H1 (cell line): ENCODE results near the gene CWF19L1.

Experiments used
- CBX8 ChIP-seq: fragments of 300-800, 300-1000 bp; sonication (generic); IDR thresholded peaks from 2 replicates; pipeline ENCODE4 v1.7.1; 2016; ENCODE audit warnings: low read depth, low read length, borderline replicate concordance
- CHD1 ChIP-seq: IDR thresholded peaks from 2 replicates; pipeline ENCODE4 v1.6.1; 2012; ENCODE audit warnings: low read depth, low read length, improper control_type of control experiment
- EP300 ChIP-seq, 2 experiments: IDR thresholded peaks; 1 replicate in 1 of 2; 2 replicates in 1 of 2; pipeline ENCODE4 v1.6.1; 2011 to 2012; ENCODE audit warnings: low read depth in 2 of 2, low read length in 2 of 2, mild to moderate bottlenecking in 2 of 2, borderline replicate concordance in 1 of 2, inconsistent platforms in 1 of 2, moderate library complexity in 1 of 2
- EZH2 ChIP-seq: fragments of 200-600 bp; sonication (generic); IDR thresholded peaks from 2 replicates; pipeline ENCODE4 v1.7.1; 2012; ENCODE audit warnings: low read depth, mild to moderate bottlenecking, moderate library complexity, low read length, inconsistent platforms; ENCODE audit not compliant: severe bottlenecking
- FOSL1 ChIP-seq: IDR thresholded peaks from 2 replicates; pipeline ENCODE4 v1.6.1; 2011; ENCODE audit warnings: mild to moderate bottlenecking, low read depth, low read length, moderate library complexity; ENCODE audit not compliant: insufficient read depth
- JUN ChIP-seq: IDR thresholded peaks from 2 replicates; pipeline ENCODE4 v1.6.1; 2011; ENCODE audit warnings: low read depth, mild to moderate bottlenecking, improper control_type of control experiment, low read length
- POLR2A ChIP-seq, 2 experiments: IDR thresholded peaks; 1 replicate in 1 of 2; 2 replicates in 1 of 2; pipeline ENCODE4 v1.6.1; 2011; ENCODE audit warnings: low read depth in 2 of 2, low read length in 2 of 2, mild to moderate bottlenecking in 2 of 2; ENCODE audit errors: control extremely low read depth in 1 of 2
- RNF2 ChIP-seq: fragments of 200-900, 300-1000 bp; sonication (generic); IDR thresholded peaks from 2 replicates; pipeline ENCODE4 v1.7.1; 2016; ENCODE audit warnings: borderline replicate concordance, low read depth, mild to moderate bottlenecking, antibody characterized with exemption, low read length; ENCODE audit not compliant: poor library complexity, severe bottlenecking; ENCODE audit errors: missing control alignments
- SIN3A ChIP-seq, 2 experiments: IDR thresholded peaks in 1 of 2; conservative IDR thresholded peaks in 1 of 2; 2 replicates each; pipeline ENCODE4 v1.6.1; 2011 to 2012; ENCODE audit warnings: low read length in 2 of 2, improper control_type of control experiment in 1 of 2, low read depth in 1 of 2, mild to moderate bottlenecking in 1 of 2
- SP1 ChIP-seq: IDR thresholded peaks from 2 replicates; pipeline ENCODE4 v1.6.1; 2011; ENCODE audit warnings: low read depth, low read length
- TEAD4 ChIP-seq: IDR thresholded peaks from 2 replicates; pipeline ENCODE4 v1.6.1; 2012; ENCODE audit warnings: low read depth, low read length, inconsistent platforms, mixed read lengths
- YY1 ChIP-seq: IDR thresholded peaks from 2 replicates; pipeline ENCODE4 v1.6.1; 2011; ENCODE audit warnings: low read depth, mild to moderate bottlenecking, low read length
- TF ChIP-seq, protein P1 (sequence below), 3 experiments: IDR thresholded peaks; 1 replicate in 2 of 3; 2 replicates in 1 of 3; pipeline versions ENCODE4 v1.5.1 to v1.6.1; 2011; ENCODE audit warnings: low read length in 3 of 3, mild to moderate bottlenecking in 3 of 3, inconsistent platforms in 2 of 3, low read depth in 1 of 3, moderate library complexity in 1 of 3; ENCODE audit not compliant: insufficient read depth in 1 of 3; ENCODE audit errors: control extremely low read depth in 1 of 3
- TF ChIP-seq, protein P2 (sequence below): IDR thresholded peaks from 2 replicates; pipeline ENCODE4 v1.6.1; 2011; ENCODE audit warnings: low read length, improper control_type of control experiment

DNA sequence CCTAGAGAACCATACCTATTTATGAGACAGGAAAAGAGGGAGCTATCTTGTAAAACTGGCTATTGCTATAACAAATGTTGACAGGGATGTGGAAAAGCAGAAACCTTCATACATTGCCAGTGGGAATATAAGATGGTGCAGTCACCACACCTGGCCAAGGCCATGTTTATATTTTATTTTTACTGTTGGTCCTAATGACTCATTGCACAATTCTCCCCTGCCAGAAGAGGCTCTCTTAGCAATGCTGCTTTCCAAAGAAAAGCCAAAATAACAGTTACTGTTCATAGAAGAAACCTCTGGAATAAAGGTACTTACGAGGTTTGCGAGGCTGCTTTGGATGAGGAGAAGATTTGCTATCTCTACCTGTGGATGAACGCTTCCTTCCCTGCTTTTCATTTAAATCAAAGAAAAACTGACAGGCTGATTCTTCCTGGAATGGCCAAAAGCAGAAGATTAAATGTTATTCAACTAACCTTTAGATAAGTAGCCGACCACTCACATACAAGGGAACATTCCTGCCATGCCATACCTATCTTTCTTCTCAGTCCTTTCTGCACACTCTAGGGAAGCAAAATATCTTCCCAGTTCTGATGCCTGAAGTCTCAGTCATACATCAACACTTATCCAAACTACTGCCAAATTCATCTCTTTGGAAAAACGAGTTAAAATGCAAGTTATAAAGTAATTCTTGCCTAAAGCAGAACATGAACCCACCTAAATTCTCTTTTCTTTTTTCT lies 21.8 kb downstream of the CWF19L1 start:
- TF ChIP-seq, protein P1, sequence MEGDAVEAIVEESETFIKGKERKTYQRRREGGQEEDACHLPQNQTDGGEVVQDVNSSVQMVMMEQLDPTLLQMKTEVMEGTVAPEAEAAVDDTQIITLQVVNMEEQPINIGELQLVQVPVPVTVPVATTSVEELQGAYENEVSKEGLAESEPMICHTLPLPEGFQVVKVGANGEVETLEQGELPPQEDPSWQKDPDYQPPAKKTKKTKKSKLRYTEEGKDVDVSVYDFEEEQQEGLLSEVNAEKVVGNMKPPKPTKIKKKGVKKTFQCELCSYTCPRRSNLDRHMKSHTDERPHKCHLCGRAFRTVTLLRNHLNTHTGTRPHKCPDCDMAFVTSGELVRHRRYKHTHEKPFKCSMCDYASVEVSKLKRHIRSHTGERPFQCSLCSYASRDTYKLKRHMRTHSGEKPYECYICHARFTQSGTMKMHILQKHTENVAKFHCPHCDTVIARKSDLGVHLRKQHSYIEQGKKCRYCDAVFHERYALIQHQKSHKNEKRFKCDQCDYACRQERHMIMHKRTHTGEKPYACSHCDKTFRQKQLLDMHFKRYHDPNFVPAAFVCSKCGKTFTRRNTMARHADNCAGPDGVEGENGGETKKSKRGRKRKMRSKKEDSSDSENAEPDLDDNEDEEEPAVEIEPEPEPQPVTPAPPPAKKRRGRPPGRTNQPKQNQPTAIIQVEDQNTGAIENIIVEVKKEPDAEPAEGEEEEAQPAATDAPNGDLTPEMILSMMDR (IDR thresholded peaks at IDR 0.05; ENCODE audit: control extremely low read depth in 1 of 3, insufficient read depth in 1 of 3, low read depth in 1 of 3, low read length in 3 of 3): no peak
- no peak for TF ChIP-seq RNF2
- no peak for TF ChIP-seq CBX8
- TF ChIP-seq CHD1: no peak
- TF ChIP-seq, protein P2, sequence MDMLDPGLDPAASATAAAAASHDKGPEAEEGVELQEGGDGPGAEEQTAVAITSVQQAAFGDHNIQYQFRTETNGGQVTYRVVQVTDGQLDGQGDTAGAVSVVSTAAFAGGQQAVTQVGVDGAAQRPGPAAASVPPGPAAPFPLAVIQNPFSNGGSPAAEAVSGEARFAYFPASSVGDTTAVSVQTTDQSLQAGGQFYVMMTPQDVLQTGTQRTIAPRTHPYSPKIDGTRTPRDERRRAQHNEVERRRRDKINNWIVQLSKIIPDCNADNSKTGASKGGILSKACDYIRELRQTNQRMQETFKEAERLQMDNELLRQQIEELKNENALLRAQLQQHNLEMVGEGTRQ: no peak
- TF ChIP-seq EP300 (IDR thresholded peaks at IDR 0.05; ENCODE audit: borderline replicate concordance in 1 of 2, low read depth in 2 of 2, low read length in 2 of 2): no peak
- TF ChIP-seq FOSL1: no peak
- no peak for TF ChIP-seq POLR2A (IDR thresholded peaks at IDR 0.05; ENCODE audit: control extremely low read depth in 1 of 2, low read depth in 2 of 2, low read length in 2 of 2)
- TF ChIP-seq EZH2: no peak
- no peak for TF ChIP-seq SP1
- TF ChIP-seq JUN: no peak
- no peak for TF ChIP-seq TEAD4
- TF ChIP-seq SIN3A (conservative IDR thresholded peaks at IDR 0.05 in 1 of 2, IDR thresholded peaks at IDR 0.05 in 1 of 2; ENCODE audit: low read depth in 1 of 2, low read length in 2 of 2): no peak
- no peak for TF ChIP-seq YY1
